Liver (tissue), 9 donors: ENCODE measurements around the gene RHOT1. TPM values are rescaled to one million over a fixed set of nuclear protein-coding genes. Genes with fewer than 3 reads are reported as not detected.
"Not testable (repeated sequence)": the region's sequence is repeated elsewhere in the genome, so short reads cannot be mapped to it uniquely, and the experiment has no call there.

Source experiments
- DNase-seq: peaks from one replicate; pipeline ENCODE4 v3.0.0-alpha.2; 2017; ENCODE audit warnings: low spot score
- H3K27ac ChIP-seq, 2 donors: one replicate each; pipeline ENCODE4 v1.7.0; 2013; ENCODE audit warnings: inconsistent platforms in 2 of 2, low read length in 2 of 2, control low read depth in 1 of 2, low read depth in 1 of 2, mild to moderate bottlenecking in 1 of 2
- H3K27me3 ChIP-seq, 4 donors: one replicate each; pipeline versions ENCODE4 v1.6.1 to v1.7.0; 2013; ENCODE audit warnings: low read length in 3 of 4, inconsistent platforms in 1 of 4, mild to moderate bottlenecking in 1 of 4, moderate library complexity in 1 of 4; ENCODE audit not compliant: control insufficient read depth in 4 of 4, insufficient read depth in 4 of 4
- H3K36me3 ChIP-seq, 4 donors: one replicate each; pipeline versions ENCODE4 v1.6.1 to v1.7.0; 2013; ENCODE audit warnings: low read length in 3 of 4, mild to moderate bottlenecking in 3 of 4, low read depth in 1 of 4, moderate library complexity in 1 of 4; ENCODE audit not compliant: control insufficient read depth in 4 of 4, insufficient read depth in 3 of 4
- H3K4me1 ChIP-seq, 4 donors: one replicate each; pipeline versions ENCODE4 v1.6.1 to v1.7.0; 2013; ENCODE audit warnings: low read length in 3 of 4, mild to moderate bottlenecking in 3 of 4, moderate library complexity in 1 of 4; ENCODE audit not compliant: control insufficient read depth in 4 of 4, insufficient read depth in 4 of 4
- H3K4me3 ChIP-seq, 3 donors: one replicate each; pipeline versions ENCODE4 v1.6.1 to v1.7.0; 2013; ENCODE audit warnings: low read length in 3 of 3, control low read depth in 1 of 3, low read depth in 1 of 3, mild to moderate bottlenecking in 1 of 3
- H3K9ac ChIP-seq, 2 donors: one replicate each; pipeline ENCODE4 v1.7.0; 2013; ENCODE audit warnings: low read length in 2 of 2, mild to moderate bottlenecking in 2 of 2, moderate library complexity in 2 of 2, control low read depth in 1 of 2, low read depth in 1 of 2
- H3K9me3 ChIP-seq, 4 donors: one replicate each; pipeline versions ENCODE4 v1.6.1 to v1.7.0; 2013; ENCODE audit warnings: low read length in 3 of 4; ENCODE audit not compliant: control insufficient read depth in 4 of 4
- ATF3 ChIP-seq: IDR thresholded peaks from 2 replicates; pipeline ENCODE4 v1.6.1; 2016; ENCODE audit warnings: antibody characterized with exemption
- CTCF ChIP-seq: fragments of 150-350 bp; IDR thresholded peaks from 2 replicates; pipeline ENCODE4 v1.5.1; 2017; ENCODE audit warnings: improper control_type of control experiment, low read depth, low read length; ENCODE audit not compliant: missing input control
- EGR1 ChIP-seq, 2 donors: IDR thresholded peaks; 2 replicates each; pipeline ENCODE4 v1.6.1; 2016 to 2018; ENCODE audit warnings: antibody characterized with exemption in 2 of 2, low read depth in 2 of 2
- FOXA1 ChIP-seq: IDR thresholded peaks from 2 replicates; pipeline ENCODE4 v1.6.1; 2016; ENCODE audit warnings: antibody characterized with exemption
- FOXA2 ChIP-seq: IDR thresholded peaks from 2 replicates; pipeline ENCODE4 v1.6.1; 2016; ENCODE audit warnings: antibody characterized with exemption
- GABPA ChIP-seq, 2 donors: IDR thresholded peaks in 1 of 2; conservative IDR thresholded peaks in 1 of 2; 2 replicates each; pipeline ENCODE4 v1.6.1; 2016; ENCODE audit warnings: antibody characterized with exemption in 2 of 2, mild to moderate bottlenecking in 1 of 2, moderate library complexity in 1 of 2
- HNF4A ChIP-seq, 2 donors: conservative IDR thresholded peaks; 2 replicates each; pipeline ENCODE4 v1.6.1; 2016; ENCODE audit warnings: antibody characterized with exemption in 2 of 2, mild to moderate bottlenecking in 2 of 2
- HNF4G ChIP-seq: IDR thresholded peaks from 2 replicates; pipeline ENCODE4 v1.6.1; 2016; ENCODE audit warnings: antibody characterized with exemption
- JUND ChIP-seq, 2 donors: IDR thresholded peaks; 2 replicates each; pipeline ENCODE4 v1.6.1; 2016; ENCODE audit warnings: antibody characterized with exemption in 2 of 2
- MAX ChIP-seq: IDR thresholded peaks from 2 replicates; pipeline ENCODE4 v1.6.1; 2016; ENCODE audit warnings: antibody characterized with exemption
- NR2F2 ChIP-seq: IDR thresholded peaks from 2 replicates; pipeline ENCODE4 v1.6.1; 2016; ENCODE audit warnings: antibody characterized with exemption
- RAD21 ChIP-seq, 2 donors: IDR thresholded peaks; 2 replicates each; pipeline ENCODE4 v1.6.1; 2016; ENCODE audit warnings: antibody characterized with exemption in 2 of 2, mild to moderate bottlenecking in 2 of 2
- REST ChIP-seq: IDR thresholded peaks from 2 replicates; pipeline ENCODE4 v1.6.1; 2016; ENCODE audit warnings: antibody characterized with exemption, mild to moderate bottlenecking
- RXRA ChIP-seq, 2 donors: IDR thresholded peaks; 2 replicates each; pipeline ENCODE4 v1.6.1; 2017 to 2018; ENCODE audit warnings: antibody characterized with exemption in 2 of 2, mild to moderate bottlenecking in 1 of 2
- SP1 ChIP-seq: IDR thresholded peaks from 2 replicates; pipeline ENCODE4 v1.6.1; 2018; ENCODE audit warnings: antibody characterized with exemption, mild to moderate bottlenecking
- TAF1 ChIP-seq: conservative IDR thresholded peaks from 2 replicates; pipeline ENCODE4 v1.6.1; 2016; ENCODE audit warnings: antibody characterized with exemption, mild to moderate bottlenecking
- YY1 ChIP-seq: IDR thresholded peaks from 2 replicates; pipeline ENCODE4 v1.6.1; 2016; ENCODE audit warnings: antibody characterized with exemption, mild to moderate bottlenecking
- ZBTB33 ChIP-seq: IDR thresholded peaks from 2 replicates; pipeline ENCODE4 v1.6.1; 2016; ENCODE audit warnings: antibody characterized with exemption
- WGBS: extraction: QIAGEN DNeasy Blood & Tissue Kit; methylation state at CpG from one replicate; pipeline ENCODE4 v1.1.7; 2013; 5-methylcytosine and 5-hydroxymethylcytosine counted together
- polyA plus RNA-seq, 2 donors: library from polyadenylated mRNA; stranded (reverse) in 1 of 2; unstranded in 1 of 2; fragments of 200-250 nt in 1 of 2; fragments of >200 nt in 1 of 2; fragmentation: Nextera tagmentation in 1 of 2; extraction: Ambion mirVana in 1 of 2; gene quantifications; one replicate each; pipeline versions ENCODE4 v1.2.1 to v1.2.3, GENCODE V29; 2013 to 2015
- total RNA-seq, 2 donors: library from RNA; depleted of rRNA; stranded (reverse); fragments of >200 nt; gene quantifications; one replicate each; pipeline ENCODE4 v1.2.3, GENCODE V29; 2014
- donor health status: healthy.
- donor health status: healthy.
- donor health status: healthy.
- donor health status: healthy.
- donor health status: healthy.

Gene RHOT1
- total and polyA plus RNA-seq, 4 donors = 8.1 to 43.4 (median 17.1) TPM

- Histone ChIP-seq H3K36me3 (no peaks in the 10 kb centered on the region), H3K27ac (no peak overlapping the region), H3K4me1 (no peaks in the 10 kb centered on the region), H3K4me3 (no peak overlapping the region), H3K9me3 (no peaks in the 10 kb centered on the region), H3K9ac (no peak overlapping the region), H3K27me3 (no peaks in the 10 kb centered on the region)
- TF ChIP-seq GABPA (IDR thresholded peaks at IDR 0.05 in 1 of 2, conservative IDR thresholded peaks at IDR 0.05 in 1 of 2) = no peak
- TF ChIP-seq ATF3 = no peak
- TF ChIP-seq TAF1 = no peak
- no peak for TF ChIP-seq REST
- no peak for TF ChIP-seq FOXA2
- no peak for TF ChIP-seq YY1
- no peak for TF ChIP-seq CTCF
- TF ChIP-seq HNF4G = no peak
- no peak for TF ChIP-seq JUND (IDR thresholded peaks at IDR 0.05)
- no peak for TF ChIP-seq RAD21 (IDR thresholded peaks at IDR 0.05)
- TF ChIP-seq RXRA (IDR thresholded peaks at IDR 0.05) = no peak
- no peak for TF ChIP-seq HNF4A (conservative IDR thresholded peaks at IDR 0.05)
- TF ChIP-seq MAX = no peak
- TF ChIP-seq EGR1 (IDR thresholded peaks at IDR 0.05; ENCODE audit: low read depth in 2 of 2) = no peak
- TF ChIP-seq SP1 = no peak
- no peak for TF ChIP-seq NR2F2
- no peak for TF ChIP-seq ZBTB33
- no peak for TF ChIP-seq FOXA1
- no peak for DNase-seq
- 83% methylated on average over 4 of the region's 4 CpGs for WGBS
These were observed 27.8 kb upstream of the RHOT1 start for GRCh38 chr17:32114536-32114935.

- H3K4me3 ChIP-seq, DNase-seq, H3K27me3 ChIP-seq, H3K9me3 ChIP-seq, H3K36me3 ChIP-seq, H3K9ac ChIP-seq, H3K4me1 ChIP-seq, H3K27ac ChIP-seq: not testable (repeated sequence)
- 96% methylated on average over 8 of the region's 8 CpGs for WGBS
These were observed 26.8 kb upstream of the RHOT1 start for GRCh38 chr17:32115546-32115945.
